Measurements from ENCODE around the gene ZNF165.
"Not testable (repeated sequence)": the region's sequence is repeated elsewhere in the genome, so short reads cannot be mapped to it uniquely, and the experiment has no call there.

ZNF165 gene

GRCh38 chr6:28080381-28080630, at the start of gene ZNF165:
Gene ZNF165 (plus strand): TSS chr6:28080568. CDS start chr6:28085481, 4,913 bp downstream.
- DNase-seq = not testable (repeated sequence)

GRCh38 chr6:28053584-28053983, 26.8 kb upstream of the ZNF165 start:
- DNase-seq = no peak

GRCh38 chr6:28060405-28060804, 20.0 kb upstream of the ZNF165 start:
- no peak for DNase-seq

GRCh38 chr6:28064272-28064671, 16.1 kb upstream of the ZNF165 start:
- DNase-seq = no peak

GRCh38 chr6:28068067-28068466, 12.3 kb upstream of the ZNF165 start:
- DNase-seq = no peak

GRCh38 chr6:28070968-28071367, 9.4 kb upstream of the ZNF165 start:
- DNase-seq = not testable (repeated sequence)

- DNase-seq = no peak
These were observed 2.3 kb upstream of the ZNF165 start for GRCh38 chr6:28078050-28078449.

GRCh38 chr6:28078836-28079235, 1.5 kb upstream of the ZNF165 start:
- no peak for DNase-seq

- DNase-seq = peak; percentile 82
These were observed 490 bp downstream of the ZNF165 start for GRCh38 chr6:28080631-28081485.

GRCh38 chr6:28081486-28081751, 1.1 kb downstream of the ZNF165 start:
- no peak for DNase-seq

- no peak for DNase-seq
These were observed 2.6 kb downstream of the ZNF165 start for GRCh38 chr6:28082939-28083338.

GRCh38 chr6:28089054-28089453, 8.7 kb downstream of the ZNF165 start:
- no peak for DNase-seq

GRCh38 chr6:28090917-28091586, 10.7 kb downstream of the ZNF165 start:
- DNase-seq = no peak

- DNase-seq = not testable (repeated sequence)
These were observed 21.9 kb downstream of the ZNF165 start for GRCh38 chr6:28102222-28102621.

- DNase-seq = not testable (repeated sequence)
These were observed 22.3 kb downstream of the ZNF165 start for GRCh38 chr6:28102699-28103098.

GRCh38 chr6:28104392-28105244, 24.2 kb downstream of the ZNF165 start:
- peak; percentile 50 for DNase-seq

GRCh38 chr6:28105245-28105639, 24.9 kb downstream of the ZNF165 start:
- DNase-seq = no peak

- DNase-seq = no peak
These were observed 27.1 kb downstream of the ZNF165 start for GRCh38 chr6:28107506-28107905.

GRCh38 chr6:28111964-28112363, 31.6 kb downstream of the ZNF165 start:
- DNase-seq = no peak

- DNase-seq = no peak
These were observed 35.4 kb downstream of the ZNF165 start for GRCh38 chr6:28115799-28116198.

- no peak for DNase-seq
These were observed 37.1 kb downstream of the ZNF165 start for GRCh38 chr6:28117386-28118050.

GRCh38 chr6:28118217-28118616, 37.8 kb downstream of the ZNF165 start:
- DNase-seq = no peak

- no peak for DNase-seq
These were observed 41.5 kb downstream of the ZNF165 start for GRCh38 chr6:28121876-28122275.

Measured in NCI-H1694 treated with DMSO at 0.1 percent for 48 hours (cell line).